NCI-H1092 (cell line): ENCODE measurements around the gene CUBN.

Experiments
- DNase-seq: peaks from one replicate; lab custom pipeline; 2025; lab: John Stamatoyannopoulos, UW

The CUBN gene

GRCh38 chr10:16919121-16919982 lies 210.3 kb downstream of the CUBN start:
- DNase-seq: no peak

- DNase-seq: no peak
Observed at GRCh38 chr10:16916496-16916895, 213.1 kb downstream of the CUBN start.

DNA sequence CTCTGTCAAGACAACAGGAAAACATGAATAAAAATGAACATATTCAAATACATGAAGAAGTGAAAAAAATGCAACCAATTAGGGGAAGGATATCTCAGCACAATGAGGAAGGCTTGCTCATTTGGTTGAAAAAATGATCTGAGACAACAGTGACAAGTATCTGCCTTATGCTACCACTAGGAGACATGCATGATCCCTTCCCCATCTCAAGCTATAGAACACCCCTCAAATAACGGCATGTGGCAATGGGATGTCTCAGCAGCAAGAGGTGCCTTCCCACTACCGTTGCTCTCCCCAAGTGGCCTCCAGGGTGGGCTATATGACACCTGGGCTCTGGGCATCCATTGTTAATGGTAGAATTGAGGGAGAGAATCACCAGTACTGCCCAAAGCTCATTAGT lies 214.3 kb downstream of the CUBN start:
- no peak for DNase-seq

GRCh38 chr10:16913266-16913665 lies 216.3 kb downstream of the CUBN start:
- DNase-seq: no peak

DNA sequence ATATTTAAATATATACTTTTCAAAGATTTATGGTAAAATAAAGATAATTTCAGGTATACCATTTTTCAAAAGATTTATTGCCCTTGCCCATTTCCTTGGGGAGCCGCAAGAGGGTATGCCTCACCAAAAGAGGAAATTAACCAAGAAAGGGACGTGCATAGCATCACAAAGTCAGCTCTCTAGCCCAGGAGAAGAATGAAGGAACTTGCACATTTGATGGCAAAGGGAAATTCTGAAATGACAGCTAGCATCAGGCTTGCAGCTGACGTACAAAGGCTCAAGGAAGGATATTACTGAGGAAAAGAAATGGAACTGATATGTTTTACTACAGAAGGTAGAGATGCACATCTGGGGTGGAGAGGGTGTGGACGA lies 218.8 kb downstream of the CUBN start:
- DNase-seq: no peak

DNA sequence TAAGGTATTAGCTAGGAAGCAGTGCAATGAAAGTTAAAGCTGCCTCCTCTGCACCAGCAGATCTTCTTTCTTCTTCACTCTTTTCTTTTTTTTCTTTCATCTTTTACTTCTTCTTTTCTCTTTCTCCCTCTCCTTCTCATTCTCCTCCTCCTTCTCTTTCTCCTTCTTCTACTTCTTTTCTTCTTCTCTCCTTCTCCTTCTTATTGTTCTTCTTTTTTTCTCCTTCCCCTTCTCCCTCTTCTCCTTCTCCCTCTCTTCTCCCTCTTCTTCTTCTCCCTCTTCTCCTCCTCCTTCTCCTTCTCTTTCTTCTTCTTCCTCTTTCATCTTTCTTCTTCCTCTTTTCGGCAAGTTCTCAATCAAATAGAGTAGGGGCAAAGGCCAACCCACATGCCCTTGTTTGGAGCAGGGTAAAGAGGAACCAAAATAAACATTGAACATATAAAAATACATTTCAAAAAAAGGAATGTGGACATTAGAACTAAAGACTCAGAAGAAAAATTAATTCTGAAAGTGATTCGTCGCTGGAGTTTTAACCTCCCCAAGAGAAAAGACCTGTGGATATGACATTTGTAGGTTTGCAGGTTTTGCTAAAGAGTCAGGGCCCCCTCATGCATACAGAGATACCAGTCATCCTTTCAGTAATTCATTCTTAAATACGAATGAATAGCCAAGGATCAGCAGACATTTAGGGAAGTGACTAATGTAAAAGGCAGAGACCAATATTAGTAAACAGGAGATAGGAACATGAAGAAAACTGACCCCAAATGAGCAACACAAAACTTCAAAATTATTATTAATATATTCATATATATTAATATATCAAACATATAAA lies 219.4 kb downstream of the CUBN start:
- DNase-seq: no peak

- no peak for DNase-seq
Observed at GRCh38 chr10:16909271-16909767, 220.3 kb downstream of the CUBN start.

DNA sequence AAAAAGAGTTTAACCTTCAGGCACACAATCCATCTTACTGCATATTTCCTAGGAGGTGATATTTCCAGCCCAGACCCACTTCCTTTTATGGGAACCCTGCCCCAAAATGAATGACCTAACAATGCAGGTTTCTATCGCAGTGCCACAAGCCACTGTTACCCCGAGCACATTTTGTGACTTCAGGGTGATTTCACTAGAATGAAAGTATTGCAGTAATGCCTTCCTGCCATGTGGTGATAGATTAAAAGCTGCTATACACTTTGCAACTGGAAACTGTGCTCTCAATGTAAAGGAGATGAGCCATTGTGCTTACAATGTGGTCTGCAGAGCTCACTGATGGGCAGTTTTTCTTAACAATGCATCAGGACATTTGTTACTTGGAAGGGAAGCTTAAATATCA lies 221.9 kb downstream of the CUBN start:
- DNase-seq: no peak

- DNase-seq: no peak
Observed at GRCh38 chr10:16905320-16905719, 224.3 kb downstream of the CUBN start.

DNA sequence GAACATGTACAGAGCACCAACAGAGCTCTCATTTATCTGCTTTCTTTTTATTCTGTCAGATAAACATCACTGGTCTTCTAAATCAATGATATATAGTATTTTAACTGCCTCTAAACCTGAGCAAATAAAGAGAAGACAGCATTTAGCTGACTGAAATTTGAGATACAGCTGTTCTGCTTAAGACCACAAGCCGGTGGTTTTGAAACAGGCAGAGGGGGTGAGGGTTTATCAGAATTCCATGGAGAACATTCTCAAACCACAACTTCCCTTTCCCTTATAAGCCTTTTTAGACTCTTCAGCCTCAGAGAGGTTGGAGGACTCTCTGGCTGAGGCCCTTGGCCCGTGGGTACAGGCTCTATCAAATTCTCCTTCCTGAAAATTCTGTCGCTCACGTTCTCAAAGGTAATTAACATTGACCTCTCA lies 225.0 kb downstream of the CUBN start:
- DNase-seq: no peak

DNA sequence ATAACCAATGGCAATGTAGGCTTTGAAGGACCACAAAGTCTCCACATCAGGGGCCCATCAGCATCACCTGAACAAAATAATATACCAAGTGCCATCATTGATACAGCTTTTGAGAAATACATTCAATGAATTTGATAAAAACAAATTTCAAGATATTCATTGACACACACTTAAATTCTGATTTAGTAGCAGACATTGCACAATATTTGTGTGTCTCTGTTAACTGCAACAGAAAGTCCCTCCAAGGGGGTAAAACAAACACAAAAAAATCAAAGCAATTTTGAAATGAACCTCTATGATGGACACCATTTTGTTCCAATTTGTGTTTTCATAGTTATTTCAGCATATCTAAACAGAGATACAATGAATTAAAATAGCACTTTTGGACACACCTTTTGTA lies 225.6 kb downstream of the CUBN start:
- no peak for DNase-seq

GRCh38 chr10:16902606-16903005 lies 227.0 kb downstream of the CUBN start:
- DNase-seq: no peak

- no peak for DNase-seq
Observed at GRCh38 chr10:16901106-16901505, 228.5 kb downstream of the CUBN start.

- DNase-seq: no peak
Observed at GRCh38 chr10:16896993-16897392, 232.6 kb downstream of the CUBN start.

DNA sequence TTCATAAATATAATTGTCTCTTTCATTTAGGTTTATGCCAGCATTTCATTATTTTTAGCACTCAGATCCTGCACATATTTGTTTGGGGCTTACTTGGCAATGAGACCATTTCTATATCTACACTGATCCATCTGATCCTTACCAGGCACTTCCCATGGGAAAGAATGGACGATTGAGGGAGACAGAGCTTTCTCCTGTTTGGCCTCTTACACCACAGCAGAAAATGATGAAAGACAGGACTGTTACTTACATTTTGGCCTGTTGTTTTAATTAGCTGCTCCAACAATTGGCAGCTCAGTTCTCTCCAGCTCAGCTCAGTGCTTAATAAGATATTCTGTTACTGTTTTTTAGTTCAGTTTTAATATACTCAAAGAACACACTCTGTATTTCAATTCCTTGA lies 234.8 kb downstream of the CUBN start:
- no peak for DNase-seq

DNA sequence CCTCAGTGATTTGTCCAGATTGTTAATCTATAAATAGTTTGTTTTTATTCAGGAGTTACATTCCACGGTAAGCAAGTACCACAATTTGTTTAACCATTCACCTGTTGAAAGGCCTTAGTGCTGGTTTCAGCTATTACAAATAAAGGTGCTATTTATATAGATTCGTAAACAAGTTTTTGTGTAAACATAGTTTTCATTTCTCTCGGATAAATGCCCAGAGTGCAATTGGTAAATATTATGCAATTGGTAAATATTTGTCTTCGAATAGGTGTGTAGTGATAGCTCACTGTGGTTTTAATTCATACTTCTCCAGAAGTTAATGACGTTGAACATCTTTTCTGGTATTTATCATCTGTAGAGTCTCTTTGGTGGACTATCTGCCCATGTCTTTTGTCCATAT lies 235.9 kb downstream of the CUBN start:
- DNase-seq: no peak

DNA sequence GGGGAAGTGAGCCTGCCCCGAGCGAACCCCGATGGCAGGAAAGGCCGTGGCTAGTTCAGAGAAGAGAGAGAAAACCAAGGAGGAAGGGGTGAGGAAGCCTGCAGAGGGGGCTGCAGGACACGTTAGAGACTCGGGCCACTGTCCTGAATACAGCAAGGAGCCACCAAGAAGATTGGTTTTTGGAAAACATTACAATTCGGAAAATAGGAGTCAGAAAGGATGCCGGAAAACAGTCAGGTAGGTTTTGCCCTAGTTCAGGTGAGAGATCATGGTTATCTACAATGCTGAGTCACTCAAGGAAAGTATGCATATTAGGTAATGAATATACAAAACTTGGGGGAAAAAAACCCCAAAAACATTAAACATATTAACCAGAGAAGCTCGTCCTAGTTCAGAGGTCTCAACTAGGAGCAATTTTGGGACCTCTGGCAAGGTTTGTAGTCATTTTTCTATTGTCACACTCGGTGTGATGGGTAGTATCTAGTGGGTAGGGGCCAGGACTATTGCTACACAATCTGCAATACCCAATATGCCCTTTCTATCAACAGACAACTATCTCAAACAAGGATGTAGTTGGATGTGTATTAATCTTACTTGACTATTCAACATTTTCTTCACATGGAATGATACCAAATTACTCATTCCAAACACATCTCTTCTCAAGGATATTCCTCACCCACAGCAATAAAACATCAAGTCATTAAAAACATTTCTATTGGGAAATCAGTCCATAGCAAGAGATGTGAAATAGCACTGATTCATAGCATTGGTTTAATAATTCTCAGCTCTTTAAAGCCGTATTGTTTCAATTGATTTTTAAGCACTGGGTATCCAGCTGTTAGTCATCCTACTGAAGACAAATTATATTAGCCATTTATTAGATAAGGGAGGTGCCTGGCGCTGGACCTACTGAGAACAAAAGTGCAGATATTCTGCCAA lies 238.0 kb downstream of the CUBN start:
- DNase-seq: no peak

DNA sequence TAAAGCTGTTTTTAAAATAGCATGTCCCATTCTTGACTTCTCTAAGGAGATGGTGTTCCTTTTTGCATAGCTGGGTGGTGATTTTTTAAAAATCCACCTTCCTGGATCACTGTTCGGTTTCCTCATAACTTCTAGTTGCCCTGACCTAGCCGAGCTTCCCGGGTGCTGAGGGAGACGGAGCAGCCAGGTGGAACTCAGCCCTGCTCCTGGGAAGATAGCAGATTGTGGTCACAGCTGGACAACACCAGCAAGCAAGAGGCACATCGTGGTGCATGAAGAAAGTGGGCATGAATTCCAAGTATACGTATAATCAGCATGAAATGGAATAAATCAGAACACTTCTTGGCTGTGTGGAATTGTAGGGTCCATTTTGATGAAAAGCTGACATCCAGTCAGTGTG lies 238.9 kb downstream of the CUBN start:
- DNase-seq: no peak

- DNase-seq: no peak
Observed at GRCh38 chr10:16887565-16887964, 242.0 kb downstream of the CUBN start.

GRCh38 chr10:16886031-16886430 lies 243.6 kb downstream of the CUBN start:
- DNase-seq: no peak

GRCh38 chr10:16884497-16884896 lies 245.1 kb downstream of the CUBN start:
- DNase-seq: no peak

DNA sequence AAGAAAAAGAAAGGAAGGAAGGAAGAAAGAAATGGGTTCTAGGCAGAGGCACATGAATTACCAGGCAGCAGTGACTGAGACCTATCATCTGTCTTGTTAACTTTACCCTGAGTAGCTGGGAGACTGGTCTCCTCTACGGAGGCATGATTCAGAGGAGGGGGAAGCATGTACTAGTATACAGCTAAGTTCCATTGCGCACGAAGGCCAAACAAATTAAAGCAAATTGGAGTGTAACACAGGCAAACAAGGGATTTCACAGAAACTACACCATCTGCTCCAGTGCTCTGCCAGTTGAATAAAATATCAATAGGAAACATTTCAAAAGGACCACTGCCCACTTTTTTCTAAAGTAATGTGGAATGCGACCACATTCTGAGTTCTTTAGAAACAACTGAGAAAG lies 246.5 kb downstream of the CUBN start:
- DNase-seq: no peak
